ENCODE measurements around the gene STEAP3.

STEAP3 gene

DNA sequence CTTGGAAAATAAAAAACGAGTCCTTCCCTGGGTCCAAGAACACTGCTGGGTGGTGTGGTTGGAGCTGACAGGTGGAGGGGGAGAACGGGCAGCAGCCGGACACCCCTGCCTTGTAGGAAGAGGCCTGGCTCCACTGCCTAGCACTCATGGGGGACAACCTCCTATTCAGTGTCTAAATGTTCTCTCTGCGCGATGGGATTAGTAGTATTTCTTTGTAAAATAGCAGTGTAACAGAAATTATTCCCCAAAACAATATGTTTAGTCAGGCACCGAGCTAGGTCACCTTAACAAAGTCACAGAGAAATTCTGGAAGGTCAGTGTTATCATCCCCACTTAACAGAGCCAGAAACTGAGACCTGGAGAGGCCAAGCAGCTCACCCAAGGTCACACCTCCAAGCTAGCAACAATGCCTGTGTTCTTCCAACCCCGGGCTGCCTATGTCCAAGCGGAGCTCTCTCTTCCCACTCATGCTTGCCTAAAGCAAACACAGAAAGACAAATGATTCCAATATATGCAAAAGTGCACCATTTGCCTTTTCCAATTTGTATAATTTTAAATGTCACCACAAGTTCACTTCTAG lies 68.0 kb downstream of the STEAP3 start:
- no peak for DNase-seq (ENCODE audit: low read depth in 1 of 2, low spot score in 1 of 2)

DNA sequence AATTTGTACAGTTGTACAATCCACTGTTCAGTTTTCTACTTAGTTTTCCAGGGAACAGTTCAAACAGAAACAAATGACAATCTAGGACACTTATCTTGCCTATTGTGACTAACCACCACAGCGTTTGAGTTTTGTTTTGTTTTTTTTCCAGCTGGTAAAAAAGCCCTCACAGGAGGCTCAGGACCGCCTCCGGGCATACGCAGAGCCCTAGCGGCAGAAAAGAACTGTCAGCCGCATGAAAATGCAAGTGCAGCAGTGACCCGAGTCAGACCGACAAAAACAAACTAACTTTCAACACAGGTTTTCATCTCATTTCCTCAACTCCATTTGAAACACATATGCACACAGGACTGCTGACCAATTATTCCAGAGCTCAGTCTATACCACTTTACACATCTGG lies 68.6 kb downstream of the STEAP3 start:
- no peak for DNase-seq (ENCODE audit: low read depth in 1 of 2, low spot score in 1 of 2)

DNA sequence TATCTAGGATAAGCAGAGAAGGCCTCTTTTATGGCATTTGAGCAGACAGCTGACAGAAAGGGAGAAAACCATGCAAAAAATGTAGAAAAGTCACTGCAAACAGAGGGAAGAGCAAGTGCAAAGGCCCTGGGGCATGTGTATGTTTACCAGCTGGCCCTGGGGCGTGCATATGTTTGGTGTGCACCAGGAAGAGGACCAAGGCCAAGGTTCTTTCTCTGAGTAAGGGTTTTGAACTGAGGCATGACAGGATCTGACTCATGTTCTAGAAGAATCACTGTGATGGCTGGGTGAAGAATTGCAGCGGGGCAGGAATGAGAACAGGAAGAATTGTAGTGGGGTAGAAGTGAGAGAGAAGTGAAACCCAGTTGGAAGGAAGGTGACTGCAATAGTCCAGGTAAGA lies 69.6 kb downstream of the STEAP3 start:
- no peak for DNase-seq (ENCODE audit: low read depth in 1 of 2, low spot score in 1 of 2)

DNA sequence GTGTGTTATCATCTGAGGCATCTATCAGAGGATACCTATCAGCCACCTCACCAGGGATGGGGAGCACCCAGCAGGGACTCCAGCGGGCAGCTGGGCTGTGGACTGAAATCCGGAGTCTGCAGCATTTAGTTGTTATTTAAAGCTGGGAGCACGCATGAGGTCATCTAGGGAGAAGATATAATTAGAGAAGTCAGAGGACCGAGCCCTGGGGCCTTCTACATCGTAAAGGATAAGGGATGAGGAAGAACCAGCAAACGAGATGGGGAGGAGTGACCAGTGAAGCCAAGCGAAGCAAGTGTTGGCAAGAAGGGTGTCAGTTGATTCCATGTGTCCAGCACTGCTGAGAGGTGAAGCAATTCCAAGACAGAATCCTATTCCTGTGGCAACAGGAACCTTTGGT lies 70.3 kb downstream of the STEAP3 start:
- DNase-seq (ENCODE audit: low read depth in 1 of 2, low spot score in 1 of 2) = no peak

DNA sequence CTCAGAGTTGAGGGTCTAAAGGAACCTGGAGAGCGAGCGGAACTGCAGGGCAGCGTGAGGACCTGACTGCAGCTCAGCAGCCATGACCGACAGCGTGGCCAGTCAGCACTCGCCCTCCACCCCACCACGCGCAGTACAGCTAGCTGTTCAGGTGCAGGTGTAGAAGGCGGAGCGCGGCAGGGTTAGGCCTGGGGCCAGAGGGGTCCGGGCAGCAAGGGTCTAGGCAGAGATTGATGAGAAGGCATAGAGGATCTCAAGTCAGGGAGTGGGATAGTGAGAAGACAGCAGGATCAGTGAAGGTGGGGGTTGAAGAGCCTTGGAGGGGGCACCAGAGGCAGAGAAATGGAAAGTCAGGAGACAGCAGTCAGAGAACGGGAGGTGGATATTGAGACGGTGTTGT lies 71.0 kb downstream of the STEAP3 start:
- DNase-seq (ENCODE audit: low read depth in 1 of 2, low spot score in 1 of 2) = no peak

DNA sequence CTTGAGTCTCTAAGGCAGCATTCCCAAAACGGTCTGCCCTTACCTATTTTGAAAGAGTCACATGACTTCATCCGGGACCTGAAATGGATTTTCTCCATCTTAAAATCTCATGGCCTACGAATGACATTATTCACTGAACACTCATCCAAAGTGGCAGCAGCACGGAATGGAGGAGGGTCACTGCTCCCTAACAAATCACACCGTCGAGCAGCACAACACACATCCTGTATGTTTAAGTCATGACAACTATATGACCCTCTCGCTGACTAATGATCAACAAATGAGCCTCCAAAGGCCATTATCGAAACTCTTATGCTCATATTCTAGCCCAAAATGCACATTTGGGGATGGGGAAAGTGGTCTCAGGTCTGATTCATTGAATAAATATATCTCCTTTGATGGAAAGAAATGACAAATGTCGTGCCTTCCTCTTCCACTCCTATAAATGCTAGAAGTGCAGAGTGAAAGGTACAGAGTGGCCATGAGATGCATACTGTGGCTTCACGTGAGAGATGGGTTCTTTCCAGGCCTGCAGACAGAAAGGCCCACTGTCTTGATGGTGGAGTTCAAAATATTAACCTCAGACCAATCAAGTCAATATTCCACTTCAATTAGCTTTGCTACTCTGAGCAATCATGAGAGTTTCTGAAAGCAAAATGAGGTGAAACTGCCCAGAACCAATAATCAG lies 72.2 kb downstream of the STEAP3 start:
- DNase-seq (ENCODE audit: low read depth in 1 of 2, low spot score in 1 of 2) = no peak

DNA sequence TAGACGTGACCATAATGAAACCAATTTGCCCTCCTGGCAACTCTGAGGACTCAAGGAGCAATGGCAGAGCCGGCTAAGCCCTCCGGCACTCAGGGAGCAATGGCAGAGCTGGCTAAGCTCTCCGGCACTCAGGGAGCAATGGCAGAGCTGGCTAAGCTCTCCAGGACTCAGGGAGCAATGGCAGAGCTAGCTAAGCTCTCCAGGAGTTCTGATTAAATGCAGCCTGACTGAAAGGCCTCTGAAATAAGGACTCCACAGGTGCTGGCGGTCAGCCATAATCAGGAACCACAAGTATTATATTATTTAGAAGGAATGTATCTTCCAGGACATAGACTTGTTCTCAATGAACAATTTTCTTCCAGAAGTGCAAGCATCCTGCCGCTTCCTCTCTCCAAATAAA lies 77.8 kb downstream of the STEAP3 start:
- no peak for DNase-seq (ENCODE audit: low read depth in 1 of 2, low spot score in 1 of 2)

DNA sequence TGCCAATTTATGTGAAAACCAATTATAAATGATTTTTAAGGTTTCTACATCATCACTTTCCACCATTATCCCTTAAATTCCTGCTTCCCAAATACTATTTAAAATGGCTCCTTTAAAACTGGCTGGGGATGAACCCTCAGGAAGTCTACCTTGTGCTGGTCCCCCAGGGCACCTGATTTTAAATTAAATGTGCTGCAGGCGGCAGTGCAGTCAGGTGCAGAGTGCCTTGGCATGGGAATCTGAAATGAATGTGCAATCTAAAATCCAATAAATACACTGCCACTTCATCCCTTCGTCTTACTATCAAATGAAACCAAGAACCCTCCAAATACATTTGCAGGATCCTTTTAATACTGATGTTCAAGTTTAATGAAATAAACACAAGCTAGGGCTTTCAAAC lies 81.2 kb downstream of the STEAP3 start:
- DNase-seq (ENCODE audit: low read depth in 1 of 2, low spot score in 1 of 2) = no peak

DNA sequence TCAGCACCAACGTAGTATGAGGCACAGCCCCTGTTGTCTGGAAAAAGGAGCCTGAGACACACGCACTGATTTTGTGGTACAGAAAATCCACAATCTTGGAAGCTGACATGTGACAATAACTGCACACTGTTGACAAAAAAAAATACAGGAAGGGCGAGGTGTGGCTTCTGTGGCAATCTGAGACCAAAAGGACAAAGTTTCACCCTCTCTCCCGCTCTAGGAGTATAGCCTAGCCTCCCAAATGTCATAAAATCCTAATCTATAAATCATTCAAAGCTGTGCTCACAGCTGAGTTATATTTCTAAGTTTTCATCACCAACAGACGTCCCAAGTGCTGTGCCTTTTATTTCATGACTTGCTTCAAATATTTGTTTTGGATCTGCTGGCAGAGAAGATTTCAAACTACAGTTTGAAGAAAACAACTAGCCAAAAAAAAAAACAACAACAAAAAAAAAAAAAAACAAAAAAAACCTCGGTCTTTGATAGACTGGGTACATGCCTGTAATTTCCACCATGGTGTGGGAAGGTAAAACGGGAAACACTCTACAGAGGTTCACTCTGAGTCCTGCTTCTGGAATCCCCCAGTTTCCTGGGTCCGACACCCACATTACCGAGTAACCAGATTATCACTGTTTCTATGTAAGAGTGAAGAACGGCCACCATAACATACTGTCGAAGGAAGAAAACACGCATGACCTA lies 82.0 kb downstream of the STEAP3 start:
- no peak for DNase-seq (ENCODE audit: low read depth in 1 of 2, low spot score in 1 of 2)

DNA sequence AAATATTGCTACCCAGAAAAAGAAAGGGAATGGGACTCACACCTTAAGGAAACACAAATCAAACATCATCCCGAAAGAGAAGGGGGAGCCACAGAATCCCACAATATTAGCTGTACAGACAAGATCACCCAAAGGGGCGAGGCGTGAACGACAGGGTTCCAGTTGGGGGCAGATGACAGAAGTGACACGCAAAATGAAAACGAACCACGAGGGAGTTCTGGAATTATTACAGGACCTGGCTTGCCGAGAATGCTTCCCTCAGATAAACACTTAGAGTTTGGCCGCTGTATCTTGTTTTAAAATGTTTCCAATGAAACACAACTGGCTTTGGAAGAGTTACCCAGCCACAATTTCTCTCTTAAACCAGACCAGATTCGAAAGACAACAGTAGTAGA lies 82.6 kb downstream of the STEAP3 start:
- no peak for DNase-seq (ENCODE audit: low read depth in 1 of 2, low spot score in 1 of 2)

DNA sequence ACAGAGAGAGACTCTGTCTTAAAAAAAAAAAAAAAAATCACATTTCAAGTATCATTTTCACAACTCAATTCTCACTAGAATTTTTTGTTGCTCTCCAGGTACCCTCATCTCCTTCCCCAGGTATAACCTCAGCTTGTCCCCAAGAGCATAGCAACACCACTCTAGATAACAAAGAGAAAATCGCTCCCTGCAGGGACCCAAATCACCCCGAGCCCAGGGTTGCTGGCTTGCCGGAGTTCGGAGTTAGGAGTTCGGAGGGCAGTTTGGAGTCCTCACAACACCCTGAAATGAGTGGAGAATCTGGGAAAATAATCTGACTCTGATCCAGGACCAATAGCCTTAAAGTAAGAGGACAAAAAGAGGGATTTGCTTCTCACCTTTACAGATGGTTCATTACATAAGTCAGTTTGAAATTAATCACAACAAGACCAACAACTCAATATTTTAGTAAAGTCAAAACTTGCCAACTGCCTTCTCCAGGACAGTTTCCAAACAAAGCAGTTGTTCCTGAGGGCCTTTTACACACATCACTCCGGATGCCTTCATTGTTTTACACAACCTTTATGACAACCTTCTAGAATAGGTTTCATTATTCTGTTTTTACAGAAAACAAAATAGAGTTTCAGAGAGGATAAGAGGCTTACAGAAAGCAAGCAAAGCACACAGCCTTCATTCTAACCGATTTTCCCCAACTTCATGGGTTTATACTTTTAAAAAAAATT lies 83.9 kb downstream of the STEAP3 start:
- DNase-seq (ENCODE audit: low read depth in 1 of 2, low spot score in 1 of 2) = no peak

DNA sequence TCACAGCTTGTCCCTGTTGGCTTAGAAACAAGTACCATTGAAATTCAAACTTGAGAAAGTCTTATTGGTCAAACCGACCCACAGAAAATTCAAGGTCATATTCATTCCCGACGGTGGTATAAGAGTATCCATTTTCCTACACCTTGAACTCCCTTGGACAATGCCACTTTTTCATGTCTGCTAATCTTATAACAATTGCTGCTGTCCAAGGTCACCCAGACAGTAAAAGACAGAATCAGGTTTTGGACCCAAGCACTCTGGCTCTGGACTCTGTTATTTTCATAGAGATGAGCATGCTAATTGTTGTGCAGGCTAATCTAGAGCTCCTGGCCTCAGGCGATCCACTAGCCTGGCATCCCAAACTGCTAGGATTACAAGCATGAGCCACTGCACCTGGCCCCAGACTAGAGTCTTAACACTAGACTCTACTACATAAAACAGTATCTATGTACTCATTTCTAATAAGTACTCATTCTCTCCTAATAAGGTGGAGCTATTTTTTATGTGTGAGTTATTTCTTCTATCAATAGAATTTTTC lies 85.2 kb downstream of the STEAP3 start:
- DNase-seq (ENCODE audit: low read depth in 1 of 2, low spot score in 1 of 2) = no peak

DNA sequence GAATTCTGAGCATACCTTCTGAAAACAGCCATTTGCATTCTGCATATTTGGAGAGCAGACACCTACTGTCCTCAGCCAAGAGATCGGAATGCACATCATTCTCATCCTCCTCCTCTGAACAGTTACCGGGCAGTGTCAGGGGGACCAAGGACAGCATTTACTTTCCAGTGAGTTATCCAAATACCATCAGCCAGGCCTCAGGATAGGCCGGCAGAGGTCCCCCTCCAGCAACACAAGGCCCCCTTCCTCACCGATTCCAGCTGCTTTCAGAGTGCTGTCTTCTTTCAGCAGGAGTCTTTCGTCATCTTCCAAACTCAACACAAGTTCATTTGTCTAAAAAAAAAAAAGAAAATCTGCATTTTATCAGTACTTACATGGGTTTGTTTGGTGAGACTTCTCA lies 87.7 kb downstream of the STEAP3 start:
- no peak for DNase-seq (ENCODE audit: low read depth in 1 of 2, low spot score in 1 of 2)

DNA sequence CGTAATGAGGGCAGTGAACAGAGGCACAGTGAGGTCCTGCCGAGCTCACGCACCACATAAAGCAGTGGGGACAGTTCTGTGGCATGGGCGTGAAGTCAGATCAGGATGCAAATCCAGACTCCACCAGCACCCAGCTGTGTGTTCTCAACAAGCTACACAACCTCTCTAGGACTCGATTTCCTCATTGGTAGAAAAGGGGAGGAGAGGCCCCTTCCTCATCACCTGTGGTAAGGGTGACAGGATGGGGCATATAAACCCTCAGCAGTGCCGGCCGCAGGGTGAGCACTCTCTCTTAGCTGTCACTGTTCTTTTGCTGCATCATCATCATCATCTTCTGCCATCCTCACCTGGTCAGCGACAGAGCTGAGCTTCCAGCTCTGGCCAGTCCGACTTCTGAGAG lies 88.2 kb downstream of the STEAP3 start:
- DNase-seq (ENCODE audit: low read depth in 1 of 2, low spot score in 1 of 2) = no peak

Measured in activated T-helper 1 cell treated with anti-CD3 and anti-CD28 coated beads, Interleukin-2, amount 50 U/mL, for 16 hours (primary cell).